HL-60/S4 (cell line): ENCODE measurements around the gene SEC14L1.

ENCODE experiments used
- in situ Hi-C: fragments of 300-500 bp; cut with MboI; formaldehyde crosslinking; loops from 2 replicates; pipeline ENCODE4 v1.14.3; 2022; ENCODE audit warnings: low sequenced_read_pairs

The SEC14L1 gene

DNA sequence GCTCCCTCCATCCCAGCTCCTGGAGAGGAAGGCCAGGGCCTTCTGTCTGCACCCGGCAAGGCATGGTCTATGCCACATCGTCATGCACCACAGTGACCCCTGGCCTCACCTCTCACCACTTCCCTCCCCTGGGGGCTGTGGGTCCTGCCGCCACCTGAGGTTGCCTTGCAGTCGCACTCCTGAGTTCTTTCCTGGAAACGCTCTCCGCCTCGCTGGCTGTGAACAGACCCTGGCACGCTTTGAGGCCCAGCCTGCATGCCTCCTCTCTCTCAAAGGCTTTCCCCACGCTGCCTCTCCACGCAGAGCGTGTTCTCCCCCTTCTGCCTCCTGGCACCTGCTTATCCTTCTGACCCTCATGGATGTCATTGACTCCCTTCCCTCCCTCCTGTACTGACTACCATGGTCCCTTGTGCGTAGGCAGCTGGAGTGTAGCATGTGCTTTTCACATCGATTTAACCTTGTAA lies 45.4 kb downstream of the SEC14L1 start:
- in situ Hi-C loops, result no loop called here

DNA sequence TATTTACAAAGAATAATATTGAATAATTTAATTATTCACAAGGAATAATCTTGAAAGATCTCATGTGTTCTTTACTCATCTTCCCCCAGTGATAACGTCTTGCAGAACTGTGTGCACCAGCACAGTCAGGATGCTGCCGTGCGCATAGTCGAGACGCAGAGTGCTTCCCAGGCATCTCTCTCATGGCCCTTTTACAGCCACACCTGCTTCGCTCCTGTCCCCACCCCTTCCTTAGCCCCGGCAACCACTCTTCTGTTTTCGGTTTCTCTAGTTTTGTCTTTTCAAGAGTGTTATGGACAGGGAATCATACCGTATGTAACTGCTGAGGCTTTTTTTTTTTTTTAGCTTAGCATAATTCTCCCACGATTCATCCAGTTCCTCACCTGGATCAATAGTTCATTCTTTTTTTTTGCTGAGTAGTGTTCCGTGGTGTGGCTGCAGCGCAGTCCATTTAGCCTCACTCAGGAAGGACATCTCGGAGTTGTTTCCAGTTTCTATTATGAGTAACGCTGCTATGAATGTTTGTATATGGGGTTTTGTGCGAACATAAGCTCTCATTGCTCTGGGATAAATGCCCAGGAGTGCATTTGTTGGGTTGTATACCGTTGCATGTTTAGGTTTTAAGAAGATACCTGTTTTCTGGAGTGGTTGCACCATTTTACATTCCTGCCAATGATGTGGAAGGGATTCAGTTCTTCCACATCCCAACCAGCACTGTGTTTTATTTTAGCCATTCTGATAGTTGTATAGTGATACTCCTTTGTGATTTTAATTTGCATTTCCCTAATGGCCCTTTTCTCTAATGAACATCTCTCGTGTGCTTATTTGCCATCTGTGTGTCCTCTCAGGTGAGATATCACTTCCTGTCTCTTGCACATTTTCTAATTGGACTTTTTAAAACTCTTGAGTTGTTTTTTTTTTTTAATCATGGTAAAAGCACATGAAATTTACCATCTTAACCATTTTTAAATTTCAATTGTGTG lies 47.6 kb downstream of the SEC14L1 start:
- in situ Hi-C loops, result no loop called here

DNA sequence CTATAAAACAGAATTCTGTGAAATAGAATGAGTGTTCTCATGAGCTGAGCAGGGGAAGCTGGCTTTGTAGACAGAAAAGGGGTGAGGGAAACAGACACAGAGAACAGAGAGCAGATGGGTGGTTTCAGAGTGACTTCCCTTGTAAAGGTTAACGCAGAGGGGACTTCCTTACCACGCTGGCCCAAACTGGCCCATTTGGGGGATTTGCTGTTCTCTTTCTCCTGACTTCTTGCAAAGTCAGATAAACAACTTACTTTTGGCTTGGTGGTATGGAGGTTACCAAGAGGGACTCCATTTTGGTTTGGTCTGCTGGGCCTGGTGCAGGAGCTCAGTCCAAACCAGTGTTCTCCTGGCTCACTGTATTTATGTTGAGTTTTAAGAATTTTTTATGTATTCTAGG lies 48.4 kb downstream of the SEC14L1 start:
- in situ Hi-C loops, result no loop called here

DNA sequence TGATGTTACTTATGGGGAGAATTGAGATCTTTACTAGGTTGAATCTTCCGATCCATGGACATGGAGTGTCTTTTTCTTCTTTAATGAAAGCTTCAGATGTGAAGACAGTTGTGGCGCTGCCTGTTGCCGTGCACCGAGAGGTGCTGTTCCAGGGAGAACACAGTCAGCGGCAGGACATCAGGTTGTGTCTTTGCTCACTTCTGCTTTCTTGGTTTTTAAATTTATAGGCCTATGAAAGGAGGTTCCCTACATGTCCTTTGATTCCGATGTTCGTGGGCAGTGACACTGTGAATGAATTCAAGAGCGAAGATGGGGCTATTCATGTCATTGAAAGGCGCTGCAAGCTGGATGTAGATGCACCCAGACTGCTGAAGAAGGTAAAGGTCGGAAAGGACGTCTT lies 49.8 kb downstream of the SEC14L1 start:
- in situ Hi-C loops, result no loop called here

DNA sequence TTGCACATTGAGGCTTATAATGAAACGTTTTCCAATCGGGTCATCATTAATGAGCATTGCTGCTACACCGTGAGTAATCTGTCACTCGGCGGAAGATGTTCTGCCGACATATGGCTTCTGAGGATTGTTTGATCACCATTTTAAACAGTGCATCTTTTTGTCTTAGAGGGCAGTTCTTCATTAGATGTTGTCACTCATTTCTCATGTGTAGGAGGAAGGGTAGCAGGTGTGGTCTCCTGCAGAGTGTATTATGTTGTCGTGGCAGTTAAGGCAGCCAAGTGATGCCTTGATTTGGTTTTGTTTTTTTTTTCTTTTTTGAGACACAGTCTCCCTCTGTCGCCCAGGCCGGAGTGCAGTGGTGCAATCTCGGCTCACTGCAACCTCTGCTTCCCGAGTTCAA lies 50.5 kb downstream of the SEC14L1 start:
- in situ Hi-C loops, result no loop called here

DNA sequence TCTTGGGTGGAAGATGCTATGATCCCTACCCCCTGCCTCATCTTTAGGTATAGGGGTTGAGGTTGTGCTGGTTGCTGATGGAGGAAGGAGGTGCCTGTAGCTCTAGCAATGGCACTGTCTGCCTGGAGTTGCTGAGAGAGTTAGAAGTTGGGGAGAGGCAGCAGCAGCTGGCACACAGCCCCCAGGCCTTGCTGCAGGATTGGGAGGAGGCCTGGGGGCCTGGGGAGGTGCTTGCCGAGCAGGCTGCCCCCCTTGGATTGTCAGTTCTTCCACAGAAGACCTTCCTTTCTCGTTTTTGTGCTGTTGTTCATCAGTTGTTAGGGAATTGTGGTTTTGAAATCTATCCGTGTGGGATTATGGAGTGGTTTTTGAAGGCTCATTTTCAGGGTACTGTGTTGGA lies 52.9 kb downstream of the SEC14L1 start:
- in situ Hi-C loops, result no loop called here

DNA sequence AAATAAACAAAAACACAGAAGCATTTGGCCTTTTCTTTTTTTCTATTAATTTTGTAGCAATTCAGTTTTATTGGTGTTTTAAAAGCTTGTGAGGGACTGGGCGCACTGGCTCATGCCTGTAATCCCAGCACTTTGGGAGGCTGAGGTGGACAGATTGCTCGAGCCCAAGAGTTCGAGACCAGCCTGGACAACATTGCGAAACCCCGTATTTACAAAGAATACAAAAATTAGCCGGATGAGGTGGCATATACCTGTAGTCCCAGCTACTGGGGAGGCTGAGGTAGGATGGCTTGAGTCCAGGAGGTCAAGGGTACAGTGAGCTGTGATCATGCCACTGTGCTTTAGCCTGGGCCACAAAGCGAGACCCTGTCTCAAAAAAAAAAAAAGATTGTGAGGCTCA lies 53.4 kb downstream of the SEC14L1 start:
- in situ Hi-C loops, result no loop called here

DNA sequence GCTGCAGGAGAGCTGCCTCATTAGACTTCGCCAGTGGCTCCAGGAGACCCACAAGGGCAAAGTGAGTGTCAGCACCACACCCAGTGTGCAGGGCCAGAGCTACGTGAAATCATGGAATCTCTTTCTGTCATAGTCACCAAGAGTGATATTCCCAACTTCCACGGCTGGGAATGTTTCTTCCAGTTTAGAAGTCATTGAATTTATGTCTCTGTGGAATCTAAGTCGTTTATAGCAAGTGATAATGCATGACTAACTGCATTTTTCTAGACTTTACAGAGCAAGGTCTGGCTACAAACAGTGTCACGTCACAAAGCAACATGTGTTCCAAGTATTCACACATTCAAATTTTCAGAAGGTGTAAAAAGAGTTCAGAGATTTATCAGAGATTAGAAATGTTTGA lies 55.5 kb downstream of the SEC14L1 start:
- in situ Hi-C loops, result no loop called here

DNA sequence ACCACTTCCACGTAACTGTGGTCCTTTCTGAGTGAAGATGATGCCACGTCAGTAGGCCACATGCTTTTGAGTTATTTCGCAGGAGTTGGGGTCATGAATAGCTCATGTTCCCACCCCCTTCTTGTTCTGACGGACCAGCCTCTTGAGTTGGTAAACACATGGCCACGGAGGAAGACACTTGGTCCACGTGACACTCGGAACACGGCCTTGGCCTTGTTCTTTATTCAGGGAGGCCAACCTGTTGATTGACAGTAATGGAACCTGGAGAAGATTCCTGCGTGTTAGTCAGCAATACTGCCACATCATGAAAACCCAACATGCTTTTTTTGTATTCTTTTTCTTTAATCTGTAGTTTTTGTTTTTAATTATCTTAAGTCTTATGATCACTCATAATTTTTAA lies 56.3 kb downstream of the SEC14L1 start:
- in situ Hi-C loops, result no loop called here

DNA sequence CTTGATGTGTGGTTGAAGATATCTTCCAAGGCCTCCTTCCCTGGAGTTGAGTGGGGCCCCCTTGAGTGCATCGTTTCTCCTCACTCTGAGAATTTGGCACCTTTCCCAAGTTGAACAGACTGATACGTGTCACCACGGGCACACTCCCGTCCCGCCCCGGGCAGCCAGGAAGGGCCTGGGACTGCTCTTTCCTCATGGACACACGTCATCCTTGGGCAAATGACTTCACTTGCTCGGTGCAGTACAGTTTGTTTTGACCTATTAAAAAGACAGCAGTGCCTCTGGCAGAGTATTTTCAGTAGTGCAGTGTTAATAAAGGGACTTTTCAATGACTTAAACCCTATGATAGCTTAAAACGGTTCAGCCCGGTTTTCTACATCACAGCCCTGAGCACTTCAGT lies 59.9 kb downstream of the SEC14L1 start:
- in situ Hi-C loops, result loop anchor here (10.0 kb wide), 1 partner anchor 106 kb away; no protein-coding TSS in a partner anchor

DNA sequence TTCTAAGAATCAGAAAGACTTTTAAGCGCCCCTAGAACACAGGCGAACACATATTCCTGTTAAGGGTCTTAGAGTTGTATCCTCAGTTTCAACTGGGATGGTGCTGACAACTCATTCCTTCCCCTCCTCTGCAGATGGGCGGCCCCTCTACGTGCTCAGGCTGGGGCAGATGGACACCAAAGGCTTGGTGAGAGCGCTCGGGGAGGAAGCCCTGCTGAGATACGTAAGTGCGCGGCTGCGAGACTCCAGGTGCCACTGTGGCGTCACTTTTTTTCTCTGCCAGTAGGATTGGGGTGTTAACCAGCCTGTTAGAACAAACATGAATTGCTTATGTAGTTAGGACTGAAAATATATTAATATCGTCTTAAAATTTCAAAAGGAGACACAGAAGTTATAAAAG lies 62.7 kb downstream of the SEC14L1 start:
- in situ Hi-C loops, result loop anchor here (10.0 kb wide), 1 partner anchor 109 kb away; no protein-coding TSS in a partner anchor

DNA sequence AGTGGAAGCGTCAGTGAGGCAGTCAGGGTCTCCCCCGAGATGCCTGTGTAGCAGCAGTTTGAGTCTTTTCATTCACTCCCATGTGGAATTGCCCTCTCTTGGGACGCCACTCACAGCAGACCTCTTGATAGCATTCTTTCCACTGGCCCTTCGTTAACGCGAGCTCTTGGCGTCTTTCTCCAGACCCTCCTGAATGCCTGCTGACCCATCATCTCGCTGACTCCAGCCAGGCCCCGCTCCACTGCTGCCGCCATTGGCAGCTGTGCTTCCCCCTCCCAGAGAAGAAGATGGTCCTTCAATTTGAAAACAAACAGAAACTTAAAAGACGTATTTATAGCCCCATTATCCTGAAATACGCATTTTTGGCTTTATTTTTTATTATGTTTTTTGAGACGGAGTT lies 63.1 kb downstream of the SEC14L1 start:
- in situ Hi-C loops, result loop anchor here (10.0 kb wide), 1 partner anchor 109 kb away; no protein-coding TSS in a partner anchor

DNA sequence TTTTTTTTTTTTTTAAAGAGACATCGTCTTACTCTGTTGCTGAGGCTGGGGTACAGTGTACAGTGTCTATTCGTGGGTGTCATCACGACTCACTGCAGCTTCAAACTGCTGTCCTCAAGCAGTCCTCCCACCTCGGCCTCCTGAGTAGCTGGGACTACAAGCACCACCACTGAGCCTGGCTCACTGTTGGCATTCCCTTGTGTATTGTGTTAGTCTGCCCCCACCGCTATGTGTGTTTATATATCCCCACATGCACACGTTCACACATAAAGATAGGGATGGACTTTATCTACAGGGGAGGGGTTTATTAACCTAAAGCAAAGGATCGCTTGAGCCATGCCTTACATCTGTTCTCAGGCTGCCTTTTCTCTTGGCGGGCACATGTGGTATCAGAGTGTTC lies 63.8 kb downstream of the SEC14L1 start:
- in situ Hi-C loops, result loop anchor here (10.0 kb wide), 1 partner anchor 110 kb away; no protein-coding TSS in a partner anchor

DNA sequence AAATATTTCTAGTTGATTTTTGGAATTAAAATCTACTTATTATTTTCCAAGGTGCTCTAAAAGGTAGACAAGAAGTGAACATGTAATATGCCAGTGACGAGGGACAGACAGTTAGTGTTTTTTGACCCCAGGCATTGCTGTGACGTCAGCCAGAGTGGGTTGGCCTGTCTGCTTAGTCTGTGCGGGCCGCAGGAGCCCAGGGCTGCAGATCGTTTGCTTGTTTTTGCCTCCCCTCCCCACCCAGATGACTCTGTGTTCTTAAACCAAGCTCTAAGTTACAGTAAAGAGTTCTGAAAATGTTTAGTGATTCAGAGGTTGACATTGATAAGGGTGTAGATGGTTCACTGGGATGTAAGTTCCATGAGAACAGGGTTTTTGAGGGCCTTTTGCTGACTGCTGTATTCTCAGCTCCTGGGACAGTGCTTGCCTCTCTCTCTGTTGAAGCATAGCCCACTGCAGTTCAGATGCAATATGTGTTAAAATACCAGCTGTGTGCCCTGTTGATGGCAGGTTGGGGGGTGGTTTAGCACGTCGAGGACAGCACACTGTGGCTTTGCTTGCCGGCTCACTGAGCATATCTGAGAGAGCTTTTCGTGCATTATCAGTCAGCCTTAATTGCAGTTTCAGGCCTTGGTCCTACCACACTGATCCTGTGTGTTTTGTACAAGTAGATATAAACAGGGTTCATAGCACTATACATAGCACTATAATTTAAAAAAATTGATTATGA lies 64.8 kb downstream of the SEC14L1 start:
- in situ Hi-C loops, result loop anchor here (10.0 kb wide), 1 partner anchor 111 kb away; no protein-coding TSS in a partner anchor

DNA sequence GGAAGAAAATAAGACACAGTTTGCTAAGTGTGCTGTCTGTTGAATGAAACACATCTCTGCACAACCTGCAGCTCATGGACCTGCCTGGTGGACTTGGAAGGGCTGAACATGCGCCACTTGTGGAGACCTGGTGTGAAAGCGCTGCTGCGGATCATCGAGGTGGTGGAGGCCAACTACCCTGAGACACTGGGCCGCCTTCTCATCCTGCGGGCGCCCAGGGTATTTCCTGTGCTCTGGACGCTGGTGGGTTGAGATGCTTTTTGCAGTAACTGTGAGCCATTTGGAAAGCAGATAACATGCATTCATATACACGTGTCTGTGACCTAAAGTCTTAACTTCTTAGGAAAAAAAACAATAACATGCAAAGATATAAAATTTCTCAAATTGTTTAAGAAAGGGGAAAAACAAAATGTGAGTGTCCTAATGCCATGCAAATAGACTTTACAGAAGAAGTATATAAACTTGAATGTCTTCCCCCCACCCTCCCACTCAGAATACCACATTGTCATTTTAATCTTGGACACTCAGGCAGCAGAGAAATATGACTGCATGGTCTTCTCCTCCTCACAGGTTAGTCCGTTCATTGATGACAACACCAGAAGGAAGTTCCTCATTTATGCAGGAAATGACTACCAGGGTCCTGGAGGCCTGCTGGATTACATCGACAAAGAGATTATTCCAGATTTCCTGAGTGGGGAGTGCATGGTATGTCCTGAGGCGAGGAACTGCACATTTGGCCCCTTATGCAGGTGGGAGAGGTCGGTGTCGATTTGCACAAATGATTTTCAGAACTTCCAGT lies 65.6 kb downstream of the SEC14L1 start:
- in situ Hi-C loops, result loop anchor here (10.0 kb wide), 1 partner anchor 112 kb away; no protein-coding TSS in a partner anchor

DNA sequence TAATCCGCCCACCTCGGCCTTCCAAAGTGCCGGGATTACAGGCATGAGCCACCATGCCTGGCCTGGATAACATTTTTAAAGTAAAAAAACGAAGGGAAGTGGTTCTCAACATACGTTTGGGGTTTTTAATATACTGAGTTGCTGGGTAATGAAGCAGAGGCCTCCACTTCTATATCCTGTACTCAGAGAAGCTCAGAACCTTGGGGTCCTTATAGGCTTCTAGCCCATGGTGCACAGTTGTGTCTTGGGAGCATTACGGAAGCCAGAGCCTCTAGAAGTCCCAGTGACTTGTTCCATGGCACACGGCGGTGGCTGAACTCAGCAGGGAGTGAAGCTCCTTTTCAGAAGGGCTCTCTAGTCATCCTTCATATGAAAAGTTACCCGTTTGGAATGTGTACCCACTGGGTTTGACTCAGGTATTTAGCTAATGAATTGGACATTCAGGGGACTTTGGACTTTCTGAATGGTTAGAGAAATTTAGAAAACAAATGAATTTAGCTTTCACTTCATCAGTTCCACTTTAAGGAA lies 67.0 kb downstream of the SEC14L1 start:
- in situ Hi-C loops, result loop anchor here (10.0 kb wide), 1 partner anchor 113 kb away; no protein-coding TSS in a partner anchor

DNA sequence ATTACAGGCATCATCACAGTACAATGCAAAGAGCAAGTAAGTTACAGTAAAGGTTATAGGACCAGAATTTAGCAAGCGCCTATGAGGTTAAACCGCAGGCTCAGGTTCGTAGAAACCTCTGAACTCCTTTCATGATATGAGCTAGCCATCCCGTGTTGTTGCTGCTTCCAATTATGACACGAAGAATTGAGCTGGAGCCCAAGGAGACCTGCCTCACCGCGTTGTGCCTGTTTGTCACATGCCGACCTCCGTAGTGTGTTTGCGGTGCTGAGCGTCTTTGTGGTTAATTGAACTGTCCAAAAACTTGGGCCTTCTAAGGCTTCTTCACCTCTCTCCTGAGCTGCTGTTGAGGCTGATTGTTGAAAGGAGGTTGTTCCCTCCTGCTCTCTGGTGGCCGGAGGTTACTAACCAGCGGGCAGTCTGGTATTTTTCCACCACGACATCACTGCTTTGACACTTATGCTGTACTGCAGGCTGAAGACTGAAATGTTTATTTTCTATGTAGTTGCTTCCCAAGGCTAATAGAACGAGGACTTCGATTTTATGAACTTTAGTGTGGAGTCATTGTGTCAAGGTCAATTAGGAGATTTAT lies 67.5 kb downstream of the SEC14L1 start:
- in situ Hi-C loops, result loop anchor here (10.0 kb wide), 1 partner anchor 114 kb away; no protein-coding TSS in a partner anchor

DNA sequence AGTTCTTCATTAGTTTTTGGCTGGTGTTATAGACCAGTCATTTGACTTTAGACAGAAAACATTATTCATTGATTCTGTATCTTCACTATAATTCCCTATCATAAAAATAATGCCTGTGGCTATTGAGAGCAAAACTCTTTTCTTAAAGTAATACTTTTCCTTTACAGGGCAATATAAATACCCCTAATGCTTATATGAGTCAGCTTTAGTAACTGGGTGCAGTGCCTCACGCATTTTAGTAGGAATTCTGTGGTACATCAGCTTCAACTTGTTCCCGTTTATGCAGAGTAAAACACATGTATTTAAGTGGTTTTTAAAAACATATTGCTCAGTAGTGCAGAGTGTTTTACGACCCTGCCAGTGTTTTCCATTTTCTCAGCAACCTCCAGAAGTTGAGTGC lies 68.1 kb downstream of the SEC14L1 start:
- in situ Hi-C loops, result loop anchor here (10.0 kb wide), 1 partner anchor 114 kb away; no protein-coding TSS in a partner anchor

DNA sequence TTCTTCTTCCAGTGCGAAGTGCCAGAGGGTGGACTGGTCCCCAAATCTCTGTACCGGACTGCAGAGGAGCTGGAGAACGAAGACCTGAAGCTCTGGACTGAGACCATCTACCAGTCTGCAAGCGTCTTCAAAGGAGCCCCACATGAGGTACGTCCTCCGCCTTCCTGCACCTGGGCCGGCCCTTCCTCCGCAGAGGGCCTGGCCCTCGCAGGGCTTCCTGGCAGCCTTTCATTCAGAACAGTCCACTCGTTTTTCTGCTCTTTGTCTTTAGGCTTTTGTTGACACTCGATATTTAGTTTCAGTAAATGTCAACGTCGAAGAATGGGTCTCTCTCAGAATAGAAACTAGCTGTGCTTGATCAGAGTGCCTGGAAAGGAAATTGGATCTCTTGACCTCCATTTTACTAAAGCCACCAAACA lies 68.6 kb downstream of the SEC14L1 start:
- in situ Hi-C loops, result loop anchor here (10.0 kb wide), 1 partner anchor 115 kb away; no protein-coding TSS in a partner anchor

DNA sequence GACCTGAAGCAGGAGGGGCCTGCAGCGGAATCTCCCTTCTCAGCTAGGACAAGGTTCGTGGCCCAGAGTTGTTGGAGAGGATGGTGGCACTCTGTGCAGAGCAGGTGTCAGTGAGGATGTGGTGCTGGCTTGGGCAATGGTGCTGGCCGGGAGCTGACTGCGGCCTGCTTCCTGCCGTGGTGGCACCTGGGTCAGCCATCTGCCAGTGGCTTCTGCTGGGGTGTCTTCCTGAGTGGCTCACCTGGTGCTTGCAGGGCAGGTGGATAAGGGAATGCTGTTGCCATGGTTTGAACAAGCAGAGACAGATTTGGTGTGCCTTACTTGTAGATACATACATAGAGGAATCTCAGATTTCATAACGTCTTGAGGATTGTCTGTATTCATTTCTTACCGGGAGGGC lies 69.6 kb downstream of the SEC14L1 start:
- in situ Hi-C loops, result no loop called here
